ENCODE results near the gene PERCC1. TPM values are rescaled to one million over a fixed set of nuclear protein-coding genes. Genes with fewer than 3 reads are reported as not detected.

Gene PERCC1
- total RNA-seq, 2 donors from 2014 or later = not detected

DNA sequence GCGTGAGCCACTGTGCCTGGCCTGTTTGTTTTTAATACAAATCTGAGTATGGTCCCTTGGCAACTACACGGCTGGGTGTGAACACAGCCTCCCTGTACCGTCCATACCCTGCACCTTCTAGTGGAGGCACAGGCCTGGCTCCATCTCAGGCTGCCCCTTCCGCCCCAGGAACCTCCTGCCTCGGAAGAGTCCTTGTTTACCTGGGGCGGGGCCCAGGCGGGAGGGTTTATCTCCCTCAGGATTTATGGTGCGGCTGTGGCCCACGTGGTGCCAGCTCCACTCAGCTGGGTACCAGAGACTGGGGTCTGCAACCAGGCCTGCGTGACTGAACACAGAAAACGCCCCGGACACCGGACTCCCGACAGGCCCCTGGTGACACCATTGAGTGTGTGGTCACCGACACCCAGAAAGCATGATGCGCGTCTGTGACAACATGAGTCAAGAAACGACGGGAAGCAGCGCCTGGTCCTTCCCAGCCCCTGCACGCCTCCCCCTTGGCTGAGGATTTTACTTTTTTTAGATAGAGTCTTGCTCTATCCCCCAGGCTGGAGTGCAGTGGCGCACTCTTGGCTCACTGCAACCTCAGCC, 35.3 kb upstream of the PERCC1 start:
- TF ChIP-seq CTCF (IDR thresholded peaks at IDR 0.05) = no peak
- Histone ChIP-seq H3K27ac (no peak overlapping the region), H3K36me3 (peaks cover 49% of the 10 kb centered on the region), H3K27me3 (no peaks in the 10 kb centered on the region), H3K9me3 (no peaks in the 10 kb centered on the region), H3K4me1 (no peaks in the 10 kb centered on the region), H3K4me3 (no peak overlapping the region)
- DNase-seq (ENCODE audit: low spot score) = no peak

DNA sequence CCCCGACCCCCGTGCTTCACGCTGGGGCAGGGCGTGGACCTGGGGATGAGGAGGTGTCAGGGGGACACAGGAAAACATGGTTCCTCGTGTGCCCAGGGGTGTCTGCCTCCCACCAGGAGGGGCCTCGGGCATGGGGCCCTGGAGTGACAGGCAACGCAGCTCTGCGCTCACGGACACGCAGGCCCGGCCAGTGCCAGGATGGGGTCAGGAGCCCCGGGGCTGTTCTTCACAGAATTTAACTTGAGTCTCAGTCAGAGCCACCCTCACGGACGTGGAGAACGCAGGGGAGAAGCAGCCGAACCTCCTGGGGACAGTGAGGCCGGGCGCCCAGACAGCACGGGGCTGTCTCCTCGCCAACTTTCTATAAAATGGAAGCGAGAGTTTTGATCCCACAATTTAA, 33.1 kb upstream of the PERCC1 start:
- Histone ChIP-seq H3K4me1 (no peaks in the 10 kb centered on the region), H3K4me3 (no peak overlapping the region), H3K36me3 (peaks cover 57% of the 10 kb centered on the region), H3K27ac (no peak overlapping the region), H3K9me3 (no peaks in the 10 kb centered on the region), H3K27me3 (no peaks in the 10 kb centered on the region)
- TF ChIP-seq CTCF (IDR thresholded peaks at IDR 0.05) = no peak
- no peak for DNase-seq (ENCODE audit: low spot score)

DNA sequence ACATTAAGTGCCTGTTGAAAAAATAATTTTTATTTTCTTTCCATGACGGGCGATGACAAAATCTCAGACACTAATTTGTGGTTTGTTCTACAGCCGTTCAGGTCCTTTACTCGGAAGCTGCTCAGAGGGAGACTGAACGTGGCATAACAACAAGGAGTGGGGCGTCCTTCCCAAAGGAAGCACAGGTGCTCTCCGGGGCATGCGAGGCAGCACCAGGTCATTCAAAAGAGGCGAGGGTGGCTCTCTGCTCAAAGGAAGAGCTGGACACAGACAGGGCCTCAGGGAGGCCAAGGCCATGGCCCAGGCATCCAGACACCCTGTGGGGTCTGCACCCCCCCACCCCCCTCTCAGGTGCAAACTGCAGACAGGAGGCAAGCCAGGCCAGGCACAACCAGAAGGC, 32.5 kb upstream of the PERCC1 start:
- no peak overlapping the region for H3K27ac ChIP-seq
- no peaks in the 10 kb centered on the region for H3K27me3 ChIP-seq
- no peak overlapping the region for H3K4me3 ChIP-seq
- no peaks in the 10 kb centered on the region for H3K4me1 ChIP-seq
- H3K36me3 ChIP-seq = peaks cover 51% of the 10 kb centered on the region
- H3K9me3 ChIP-seq = no peaks in the 10 kb centered on the region
- no peak for DNase-seq (ENCODE audit: low spot score)
- no peak for TF ChIP-seq CTCF (IDR thresholded peaks at IDR 0.05)

DNA sequence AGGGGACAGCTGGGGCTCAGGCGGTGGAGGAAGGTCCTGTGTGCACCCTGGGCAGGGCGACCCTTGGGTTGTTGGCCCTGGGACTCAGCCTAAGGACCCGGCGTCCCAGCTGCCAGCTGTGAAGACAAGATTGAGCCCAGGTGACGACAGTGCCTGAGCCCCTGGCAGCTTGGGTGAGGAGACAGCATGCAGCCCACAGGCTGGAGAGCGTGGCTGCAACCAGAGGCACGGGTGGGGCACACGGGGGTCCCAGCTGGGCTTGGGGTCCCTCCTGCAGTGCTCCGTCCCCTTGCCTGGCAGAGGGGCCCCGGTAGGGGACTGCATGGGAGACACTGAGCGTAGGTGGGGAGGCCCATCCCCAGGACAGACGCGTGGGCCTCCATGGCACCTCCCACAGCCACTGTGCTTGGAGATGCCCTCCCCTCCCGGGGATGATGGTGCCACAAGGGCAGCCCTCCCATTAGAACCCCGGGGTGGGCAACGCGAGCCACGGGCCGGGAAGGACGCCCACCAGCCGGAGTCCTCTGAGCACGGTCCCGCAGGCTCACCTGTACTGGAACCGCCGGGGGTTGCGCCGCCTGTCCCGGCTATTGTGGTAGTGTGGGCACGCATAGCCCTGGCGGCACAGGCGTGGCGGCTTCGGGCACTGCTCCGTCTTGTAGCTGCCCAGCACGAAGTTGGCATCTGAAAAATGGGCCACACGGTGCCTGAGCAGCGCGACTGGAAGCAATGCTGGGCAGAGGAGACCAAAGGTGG, 31.9 kb upstream of the PERCC1 start:
- Histone ChIP-seq H3K4me1 (no peaks in the 10 kb centered on the region), H3K36me3 (peaks cover 44% of the 10 kb centered on the region), H3K27me3 (no peaks in the 10 kb centered on the region), H3K4me3 (no peak overlapping the region), H3K27ac (no peak overlapping the region), H3K9me3 (no peaks in the 10 kb centered on the region)
- TF ChIP-seq CTCF (IDR thresholded peaks at IDR 0.05) = no peak
- DNase-seq (ENCODE audit: low spot score) = no peak

DNA sequence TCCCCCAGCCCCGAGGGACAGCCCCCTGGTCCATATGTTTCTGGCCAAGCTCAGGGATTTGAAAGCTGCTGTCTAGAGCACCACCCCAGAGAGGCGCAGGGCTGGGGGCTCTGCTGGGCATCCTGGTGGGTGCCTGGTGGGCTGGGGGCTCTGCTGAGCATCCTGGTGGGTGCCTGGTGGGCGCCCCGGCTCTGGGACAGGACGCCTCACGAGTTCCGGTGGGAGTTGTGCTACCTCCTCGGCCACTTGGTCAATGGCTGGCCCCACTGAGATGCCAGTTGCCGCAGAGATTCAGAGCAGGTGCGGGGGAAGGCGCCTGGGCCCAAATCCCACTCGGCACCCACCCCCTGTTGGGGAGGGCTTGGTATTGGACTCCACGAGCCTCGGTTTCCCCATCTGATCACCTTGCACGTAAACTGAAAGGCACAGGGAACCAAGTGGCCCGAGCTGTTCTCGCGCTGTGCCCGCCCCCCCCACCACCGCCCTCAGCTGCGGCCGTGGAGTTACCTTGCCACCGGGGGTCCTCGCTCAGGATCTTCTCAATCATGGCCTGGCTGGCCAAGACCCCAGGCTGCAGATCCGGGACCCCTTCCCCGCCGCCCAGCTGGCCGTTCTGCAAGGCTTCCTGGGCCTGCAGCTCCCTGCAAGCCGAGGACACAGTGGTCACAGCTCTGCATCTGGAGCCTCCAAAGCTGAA, 29.7 kb upstream of the PERCC1 start:
- no peaks in the 10 kb centered on the region for H3K27me3 ChIP-seq
- no peaks in the 10 kb centered on the region for H3K4me1 ChIP-seq
- no peak overlapping the region for H3K27ac ChIP-seq
- H3K4me3 ChIP-seq = no peak overlapping the region
- H3K36me3 ChIP-seq = peaks cover 44% of the 10 kb centered on the region
- no peaks in the 10 kb centered on the region for H3K9me3 ChIP-seq
- no peak for DNase-seq (ENCODE audit: low spot score)
- no peak for TF ChIP-seq CTCF (IDR thresholded peaks at IDR 0.05)
